ENCODE data around the gene HOXA5. TPM values are rescaled to one million over a fixed set of nuclear protein-coding genes. Genes with fewer than 3 reads are reported as not detected.

Gene HOXA5
- total RNA-seq, result 3.2 and 5.8 TPM in 2 replicates

DNA sequence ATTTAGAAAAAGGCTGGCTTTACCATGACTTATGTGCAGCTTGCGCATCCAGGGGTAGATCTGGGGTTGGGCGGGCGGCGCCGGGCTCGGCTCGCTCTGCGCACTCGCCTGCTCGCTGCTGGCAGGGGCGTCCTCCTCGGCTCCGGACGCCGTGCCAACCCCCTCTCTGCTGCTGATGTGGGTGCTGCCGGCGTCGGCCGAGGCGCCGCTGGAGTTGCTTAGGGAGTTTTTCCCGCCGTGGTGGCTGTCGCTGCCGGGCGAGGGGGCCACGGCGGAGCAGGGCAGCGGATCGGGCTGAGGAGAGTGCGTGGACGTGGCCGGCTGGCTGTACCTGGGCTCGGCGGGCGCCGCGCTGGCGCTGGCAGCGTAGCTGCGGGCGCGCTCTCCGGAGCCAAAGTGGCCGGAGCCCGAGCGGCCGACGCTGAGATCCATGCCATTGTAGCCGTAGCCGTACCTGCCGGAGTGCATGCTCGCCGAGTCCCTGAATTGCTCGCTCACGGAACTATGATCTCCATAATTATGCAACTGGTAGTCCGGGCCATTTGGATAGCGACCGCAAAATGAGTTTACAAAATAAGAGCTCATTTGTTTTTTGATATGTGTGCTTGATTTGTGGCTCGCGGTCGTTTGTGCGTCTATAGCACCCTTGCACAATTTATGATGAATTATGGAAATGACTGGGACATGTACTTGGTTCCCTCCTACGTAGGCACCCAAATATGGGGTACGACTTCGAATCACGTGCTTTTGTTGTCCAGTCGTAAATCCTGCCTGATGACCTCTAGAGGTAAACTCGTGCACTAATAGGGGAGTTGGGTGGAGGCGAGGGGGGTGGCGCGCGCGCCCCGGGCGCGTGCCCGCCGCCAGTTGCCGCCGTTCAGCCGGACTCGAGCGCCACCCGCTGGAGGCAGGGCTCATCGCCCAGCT lies at the start of gene HOXA5:
Gene HOXA5 (minus strand): TSS at position 659 of the 927 bp plus-strand sequence. CDS start 74 bp downstream, at position 585.
- Histone ChIP-seq H2AFZ (ENCODE audit: low read length) (no peak within 1 kb of the TSS), H4K20me1 (ENCODE audit: insufficient read depth, low read length) (peaks cover 4% of the 10 kb centered on the region), H3K4me1 (ENCODE audit: insufficient read depth, low read length) (peaks cover 14% of the 10 kb centered on the region), H3K27ac (ENCODE audit: low read depth, low read length) (peak within 1 kb of the TSS; percentile 37), H3K9me3 (ENCODE audit: low read depth, low read length) (no peaks in the 10 kb centered on the region), H3K27me3 (ENCODE audit: insufficient read depth, low read length) (no peaks in the 10 kb centered on the region), H3K36me3 (ENCODE audit: insufficient read depth, low read length) (peaks cover 59% of the 10 kb centered on the region), H3K79me2 (ENCODE audit: insufficient read depth, low read length) (peaks cover 92% of the 10 kb centered on the region), H3K4me3 (ENCODE audit: insufficient read depth, low read length) (peak within 1 kb of the TSS; percentile 63), H3K4me2 (ENCODE audit: insufficient read depth, low read length) (peak within 1 kb of the TSS; percentile 59)
- peak; percentile 96 for DNase-seq (ENCODE audit: insufficient read length, low spot score, missing footprints)
- TF ChIP-seq, protein P1, sequence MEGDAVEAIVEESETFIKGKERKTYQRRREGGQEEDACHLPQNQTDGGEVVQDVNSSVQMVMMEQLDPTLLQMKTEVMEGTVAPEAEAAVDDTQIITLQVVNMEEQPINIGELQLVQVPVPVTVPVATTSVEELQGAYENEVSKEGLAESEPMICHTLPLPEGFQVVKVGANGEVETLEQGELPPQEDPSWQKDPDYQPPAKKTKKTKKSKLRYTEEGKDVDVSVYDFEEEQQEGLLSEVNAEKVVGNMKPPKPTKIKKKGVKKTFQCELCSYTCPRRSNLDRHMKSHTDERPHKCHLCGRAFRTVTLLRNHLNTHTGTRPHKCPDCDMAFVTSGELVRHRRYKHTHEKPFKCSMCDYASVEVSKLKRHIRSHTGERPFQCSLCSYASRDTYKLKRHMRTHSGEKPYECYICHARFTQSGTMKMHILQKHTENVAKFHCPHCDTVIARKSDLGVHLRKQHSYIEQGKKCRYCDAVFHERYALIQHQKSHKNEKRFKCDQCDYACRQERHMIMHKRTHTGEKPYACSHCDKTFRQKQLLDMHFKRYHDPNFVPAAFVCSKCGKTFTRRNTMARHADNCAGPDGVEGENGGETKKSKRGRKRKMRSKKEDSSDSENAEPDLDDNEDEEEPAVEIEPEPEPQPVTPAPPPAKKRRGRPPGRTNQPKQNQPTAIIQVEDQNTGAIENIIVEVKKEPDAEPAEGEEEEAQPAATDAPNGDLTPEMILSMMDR (IDR thresholded peaks at IDR 0.05; ENCODE audit: extremely low read depth, low read depth, low read length), result peak; percentile 37

DNA sequence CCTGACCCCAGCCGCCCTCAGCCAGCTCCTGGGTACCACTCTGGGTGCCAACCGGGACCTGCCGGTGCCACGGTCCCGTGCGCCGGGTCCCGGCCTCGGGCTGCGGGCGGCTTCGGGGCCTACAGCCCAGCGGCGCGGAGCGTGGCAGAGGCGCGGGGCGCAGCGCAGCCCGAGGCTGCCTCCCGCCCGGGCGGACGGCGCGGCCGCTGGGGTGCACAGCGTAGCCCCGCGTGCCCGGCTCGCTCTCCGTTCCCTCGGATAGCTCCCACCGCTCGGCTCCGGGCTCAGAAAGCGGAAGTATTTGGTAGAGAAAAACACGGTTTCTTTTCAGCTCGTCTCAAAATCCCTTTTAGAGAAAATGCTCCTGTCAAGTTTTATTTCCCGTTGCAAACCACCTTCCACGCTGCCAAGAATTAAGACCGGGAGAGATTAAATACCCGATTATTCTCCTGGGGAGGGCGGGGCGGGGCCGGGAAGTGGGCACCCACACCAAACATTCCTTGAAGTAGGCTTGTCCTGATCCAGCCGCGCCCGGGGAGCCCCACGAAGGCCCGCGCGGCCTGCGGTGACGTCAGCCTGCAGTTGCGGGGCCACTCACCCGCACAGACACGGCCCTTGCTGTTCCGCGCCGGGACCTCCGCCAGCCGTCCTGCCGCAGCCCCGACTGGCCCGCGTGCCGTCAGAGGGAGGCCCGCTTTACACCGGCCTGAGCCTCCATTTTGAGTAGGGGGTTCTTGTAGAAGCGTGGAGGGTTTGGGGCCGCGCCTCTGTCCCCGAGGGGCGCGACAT lies 49.3 kb upstream of the HOXA5 start:
- peaks cover under 1% of the 10 kb centered on the region for H3K27me3 ChIP-seq (ENCODE audit: insufficient read depth, low read length)
- peaks cover 97% of the 10 kb centered on the region for H3K79me2 ChIP-seq (ENCODE audit: insufficient read depth, low read length)
- TF ChIP-seq, protein P1 (IDR thresholded peaks at IDR 0.05; ENCODE audit: extremely low read depth, low read depth, low read length), result no peak
- peak overlapping the region; percentile 85 for H3K27ac ChIP-seq (ENCODE audit: low read depth, low read length)
- H3K36me3 ChIP-seq (ENCODE audit: insufficient read depth, low read length), result no peaks in the 10 kb centered on the region
- peak; percentile 96 for DNase-seq (ENCODE audit: insufficient read length, low spot score, missing footprints)
- H3K4me3 ChIP-seq (ENCODE audit: insufficient read depth, low read length), result peak overlapping the region; percentile 72
- peaks cover 67% of the 10 kb centered on the region for H3K4me1 ChIP-seq (ENCODE audit: insufficient read depth, low read length)
- H2AFZ ChIP-seq (ENCODE audit: low read length), result peak overlapping the region; percentile 71
- no peaks in the 10 kb centered on the region for H3K9me3 ChIP-seq (ENCODE audit: low read depth, low read length)
- peaks cover 7% of the 10 kb centered on the region for H4K20me1 ChIP-seq (ENCODE audit: insufficient read depth, low read length)
- peak overlapping the region; percentile 96 for H3K4me2 ChIP-seq (ENCODE audit: insufficient read depth, low read length)

DNA sequence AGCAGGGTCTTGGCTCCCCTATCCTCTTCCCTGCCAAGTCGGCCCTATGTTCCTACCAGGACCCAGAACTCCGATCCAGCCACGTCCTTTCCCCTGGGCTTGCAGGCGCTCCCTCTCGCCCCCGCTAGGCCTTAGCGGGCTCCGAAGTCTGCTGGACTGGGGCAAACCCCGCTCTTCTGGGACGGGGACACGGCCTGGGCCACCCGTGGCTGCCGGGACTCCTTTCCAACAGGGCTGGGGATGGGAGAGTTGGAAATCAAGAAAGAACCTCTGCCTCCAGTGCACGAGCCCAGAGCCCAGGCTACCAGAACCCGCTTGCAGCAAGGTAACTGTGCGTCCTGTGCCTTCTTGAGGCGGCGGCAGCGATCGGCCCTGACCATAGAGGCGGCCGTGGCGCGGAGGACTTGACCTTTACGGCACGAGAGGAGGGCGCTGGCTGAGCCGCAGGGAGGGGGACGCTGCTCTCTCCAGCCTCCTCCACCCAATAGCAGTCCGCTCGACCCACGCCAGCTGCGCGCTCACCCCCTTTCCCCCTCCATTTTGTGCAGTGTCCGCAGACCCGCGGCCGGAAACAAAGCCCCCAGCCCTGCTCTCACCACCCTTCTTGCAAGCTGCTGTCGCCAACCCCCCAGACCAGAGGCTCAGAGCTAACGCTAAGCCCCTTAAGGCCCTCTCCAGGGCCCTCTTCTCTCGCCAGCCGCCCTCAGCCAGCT lies 48.5 kb upstream of the HOXA5 start:
- Histone ChIP-seq H3K27me3 (ENCODE audit: insufficient read depth, low read length) (no peaks in the 10 kb centered on the region), H3K79me2 (ENCODE audit: insufficient read depth, low read length) (peaks cover 97% of the 10 kb centered on the region), H3K36me3 (ENCODE audit: insufficient read depth, low read length) (no peaks in the 10 kb centered on the region), H3K9me3 (ENCODE audit: low read depth, low read length) (no peaks in the 10 kb centered on the region), H3K4me3 (ENCODE audit: insufficient read depth, low read length) (peak overlapping the region; percentile 72), H3K4me2 (ENCODE audit: insufficient read depth, low read length) (peak overlapping the region; percentile 96), H2AFZ (ENCODE audit: low read length) (peak overlapping the region; percentile 31), H3K27ac (ENCODE audit: low read depth, low read length) (peak overlapping the region; percentile 85), H3K4me1 (ENCODE audit: insufficient read depth, low read length) (peaks cover 74% of the 10 kb centered on the region), H4K20me1 (ENCODE audit: insufficient read depth, low read length) (peaks cover 3% of the 10 kb centered on the region)
- TF ChIP-seq, protein P1 (IDR thresholded peaks at IDR 0.05; ENCODE audit: extremely low read depth, low read depth, low read length), result no peak
- no peak for DNase-seq (ENCODE audit: insufficient read length, low spot score, missing footprints)

Measured in osteoblast (primary cell).